Caki2 (cell line): ENCODE data around the gene GOLGA3. TPM values are rescaled to one million over a fixed set of nuclear protein-coding genes. Genes with fewer than 3 reads are reported as not detected.

Source experiments
- DNase-seq: peaks from one replicate; pipeline ENCODE4 v3.0.0-alpha.2; 2015; ENCODE audit warnings: low read depth
- in situ Hi-C: cut with HindIII; loops from 2 replicates; pipeline ENCODE4 v1.10.0; 2016; ENCODE audit warnings: low sequenced_read_pairs, low pct_unique_long_range_greater_than_20kb, mixed read lengths
- total RNA-seq: library from RNA; depleted of rRNA; stranded (reverse); fragments of >200 nt; shearing (Covaris generic); gene quantifications from 2 replicates; pipeline ENCODE4 v1.2.3, GENCODE V29; 2014; ENCODE audit warnings: low replicate concordance; rRNA removed

GOLGA3 gene
- total RNA-seq, 1 experiment from 2014 or later, result 57.2 TPM

GRCh38 chr12:132719954-132720324, 108.7 kb downstream of the GOLGA3 start:
- no peak for DNase-seq
- in situ Hi-C loops, result no loop called here

- in situ Hi-C loops, result no loop called here
Measured at GRCh38 chr12:132719141-132719953, 109.3 kb downstream of the GOLGA3 start.

More at GRCh38 chr12:132719141-132719953, 109.3 kb downstream of the GOLGA3 start:
- DNase-seq, result no peak

Other genes starting within 250 kb of the GOLGA3 start
- gene LRCOL1, start 218.3 kb downstream of the GOLGA3 start, total RNA-seq, result not detected in 2 replicates
- not detected in 2 replicates for gene P2RX2, start 210.1 kb downstream of the GOLGA3 start, total RNA-seq
- 10.3 and 35.4 TPM in 2 replicates for gene POLE, start 141.5 kb downstream of the GOLGA3 start, total RNA-seq
- gene PXMP2, start 141.3 kb downstream of the GOLGA3 start, total RNA-seq, result 128 and 160 TPM in 2 replicates
- 66.6 and 67.5 TPM in 2 replicates for gene PGAM5, start 118.0 kb downstream of the GOLGA3 start, total RNA-seq
- 47.4 and 55.9 TPM in 2 replicates for gene ANKLE2, start 67.0 kb downstream of the GOLGA3 start, total RNA-seq
- gene CHFR, start 58.7 kb upstream of the GOLGA3 start, total RNA-seq, result 7.1 and 17.5 TPM in 2 replicates
- 1.3 and 2.6 TPM in 2 replicates for gene ZNF605, start 127.4 kb upstream of the GOLGA3 start, total RNA-seq
- 8.0 and 23.2 TPM in 2 replicates for gene ZNF26, start 157.5 kb upstream of the GOLGA3 start, total RNA-seq
- gene ZNF84, start 208.6 kb upstream of the GOLGA3 start, total RNA-seq, result 7.1 and 9.0 TPM in 2 replicates